H1 (cell line): ENCODE measurements around the gene NUP58. TPM values are rescaled to one million over a fixed set of nuclear protein-coding genes. Genes with fewer than 3 reads are reported as not detected.
A peak's percentile ranks its signal among the peaks of the same experiment; 100 is the strongest.

ENCODE experiments used
- CTCF ChIA-PET: fragments of 300-600 bp; sonication (Branson Sonifier 250); formaldehyde crosslinking; loops from one replicate; lab custom pipeline; 2021; ENCODE audit not compliant: partially characterized antibody; lab: Charles Lee
- POLR2A ChIA-PET: fragments of 300-600 bp; sonication (Branson Sonifier 250); formaldehyde crosslinking; loops from one replicate; lab custom pipeline; 2021; ENCODE audit warnings: inconsistent platforms; ENCODE audit not compliant: partially characterized antibody; lab: Charles Lee
- DNase-seq, 2 experiments: peaks; one replicate each; pipeline versions ENCODE4 v3.0.0 to v3.0.0-alpha.2; 2010 to 2022; ENCODE audit warnings: low spot score in 2 of 2, low read depth in 1 of 2, mixed read lengths in 1 of 2
- FAIRE-seq: peaks from 2 replicates; lab custom pipeline; 2011; peaks lifted over from hg19 to GRCh38; lab: Jason Lieb, UNC
- H2AFZ ChIP-seq: 2 replicates; pipeline ENCODE4 v1.8.1; 2012; ENCODE audit warnings: low read length, inconsistent platforms
- H2AK5ac ChIP-seq: 2 replicates; pipeline ENCODE4 v1.6.1; 2013; ENCODE audit warnings: low read depth, low read length
- H2BK120ac ChIP-seq: replicated peaks from 2 replicates; pipeline ENCODE3; 2013; ENCODE audit warnings: low read depth, low read length, inconsistent platforms
- H2BK12ac ChIP-seq: 2 replicates; pipeline ENCODE4 v1.6.1; 2013; ENCODE audit warnings: low read depth, low read length
- H2BK15ac ChIP-seq: 2 replicates; pipeline ENCODE4 v1.6.1; 2013; ENCODE audit warnings: low read length
- H2BK20ac ChIP-seq: 2 replicates; pipeline ENCODE4 v1.6.1; 2013; ENCODE audit warnings: low read length
- H2BK5ac ChIP-seq: 2 replicates; pipeline ENCODE4 v1.6.1; 2013; ENCODE audit warnings: low read depth, low read length
- H3K14ac ChIP-seq: 2 replicates; pipeline ENCODE4 v1.6.1; 2013; ENCODE audit warnings: inconsistent platforms; ENCODE audit not compliant: insufficient read length
- H3K18ac ChIP-seq: 2 replicates; pipeline ENCODE4 v1.6.1; 2013; ENCODE audit warnings: low read length; ENCODE audit errors: extremely low read depth
- H3K23ac ChIP-seq: 2 replicates; pipeline ENCODE4 v1.6.1; 2013; ENCODE audit warnings: inconsistent platforms; ENCODE audit not compliant: insufficient read length
- H3K23me2 ChIP-seq: 2 replicates; pipeline ENCODE4 v1.6.1; 2013; ENCODE audit warnings: low read depth, low read length
- H3K27ac ChIP-seq: 2 replicates; pipeline ENCODE4 v1.6.1; 2011; ENCODE audit warnings: low read depth, low read length, inconsistent platforms
- H3K27me3 ChIP-seq, 4 experiments: replicated peaks in 1 of 4; 1 replicate in 1 of 4; 2 replicates in 3 of 4; pipeline versions ENCODE4 v1.6.1 to v1.8.1; 2011 to 2013; ENCODE audit warnings: low read length in 3 of 4, mild to moderate bottlenecking in 3 of 4, inconsistent platforms in 2 of 4, mixed read lengths in 2 of 4, moderate library complexity in 1 of 4; ENCODE audit not compliant: control insufficient read depth in 3 of 4, insufficient read depth in 3 of 4; ENCODE audit errors: extremely low read depth in 1 of 4
- H3K36me3 ChIP-seq, 4 experiments: 2 replicates each; pipeline versions ENCODE4 v1.6.1 to v1.8.1; 2011 to 2013; ENCODE audit warnings: mild to moderate bottlenecking in 4 of 4, low read length in 3 of 4, moderate library complexity in 2 of 4, control low read depth in 1 of 4, inconsistent platforms in 1 of 4; ENCODE audit not compliant: insufficient read depth in 4 of 4, control insufficient read depth in 2 of 4
- H3K4ac ChIP-seq: replicated peaks from 2 replicates; pipeline ENCODE3; 2013; ENCODE audit warnings: low read length, low read depth, mixed read lengths, inconsistent platforms; ENCODE audit not compliant: insufficient read length
- H3K4me1 ChIP-seq, 4 experiments: replicated peaks in 1 of 4; 1 replicate in 1 of 4; 2 replicates in 3 of 4; pipeline versions ENCODE4 v1.6.1 to v1.8.1; 2011 to 2013; ENCODE audit warnings: low read length in 3 of 4, inconsistent platforms in 2 of 4, mixed read lengths in 1 of 4; ENCODE audit not compliant: insufficient read depth in 4 of 4, control insufficient read depth in 3 of 4
- H3K4me2 ChIP-seq, 2 experiments: 2 replicates each; pipeline versions ENCODE4 v1.6.1 to v1.8.1; 2011 to 2013; ENCODE audit warnings: low read depth in 2 of 2, low read length in 2 of 2, control low read depth in 1 of 2, inconsistent platforms in 1 of 2, mild to moderate bottlenecking in 1 of 2; ENCODE audit not compliant: insufficient read depth in 1 of 2
- H3K4me3 ChIP-seq, 4 experiments: fragments of 200-600, 300-600 bp in 1 of 4; sonication (generic), shearing (Covaris generic), sonication (Bioruptor Twin) in 1 of 4; 2 replicates each; pipeline versions ENCODE4 v1.5.1 to v1.8.1; 2011 to 2016; ENCODE audit warnings: low read length in 4 of 4, low read depth in 3 of 4, control low read depth in 2 of 4, inconsistent platforms in 2 of 4, mild to moderate bottlenecking in 2 of 4, mixed read lengths in 1 of 4, moderate library complexity in 1 of 4; ENCODE audit not compliant: insufficient read depth in 2 of 4; ENCODE audit errors: extremely low read depth in 1 of 4
- H3K56ac ChIP-seq: replicated peaks from 2 replicates; pipeline ENCODE3; 2013; ENCODE audit warnings: low read depth, mild to moderate bottlenecking, mixed read lengths, low read length, inconsistent platforms; ENCODE audit not compliant: insufficient read length
- H3K79me1 ChIP-seq: 2 replicates; pipeline ENCODE4 v1.6.1; 2013; ENCODE audit warnings: low read depth, low read length, control low read depth
- H3K79me2 ChIP-seq, 2 experiments: 2 replicates each; pipeline versions ENCODE4 v1.6.1 to v1.8.1; 2012 to 2013; ENCODE audit warnings: low read length in 2 of 2, mild to moderate bottlenecking in 2 of 2, inconsistent platforms in 1 of 2; ENCODE audit not compliant: insufficient read depth in 2 of 2, control insufficient read depth in 1 of 2
- H3K9ac ChIP-seq, 4 experiments: replicated peaks in 1 of 4; 1 replicate in 1 of 4; 2 replicates in 3 of 4; pipeline versions ENCODE4 v1.6.1 to v1.8.1; 2011 to 2013; ENCODE audit warnings: low read depth in 3 of 4, low read length in 3 of 4, control low read depth in 2 of 4, mild to moderate bottlenecking in 2 of 4, moderate library complexity in 2 of 4, inconsistent platforms in 1 of 4; ENCODE audit errors: extremely low read depth in 1 of 4
- H3K9me3 ChIP-seq, 2 experiments: 2 replicates each; pipeline versions ENCODE4 v1.6.1 to v1.8.1; 2012 to 2013; ENCODE audit warnings: mild to moderate bottlenecking in 2 of 2, moderate library complexity in 2 of 2, control low read depth in 1 of 2, inconsistent platforms in 1 of 2, low read depth in 1 of 2, low read length in 1 of 2, mixed read lengths in 1 of 2; ENCODE audit not compliant: insufficient read depth in 2 of 2
- H4K20me1 ChIP-seq, 2 experiments: replicated peaks in 1 of 2; 2 replicates each; pipeline versions ENCODE3 to v1.8.1; 2011 to 2013; ENCODE audit warnings: inconsistent platforms in 2 of 2, low read length in 2 of 2, mild to moderate bottlenecking in 1 of 2; ENCODE audit not compliant: insufficient read depth in 2 of 2, control insufficient read depth in 1 of 2
- H4K5ac ChIP-seq: 2 replicates; pipeline ENCODE4 v1.6.1; 2013; ENCODE audit warnings: low read length, low read depth, mixed read lengths, inconsistent platforms; ENCODE audit not compliant: insufficient read length
- H4K8ac ChIP-seq: 2 replicates; pipeline ENCODE4 v1.8.0; 2013; ENCODE audit warnings: mild to moderate bottlenecking, moderate library complexity, low read length, inconsistent platforms; ENCODE audit not compliant: insufficient read depth; ENCODE audit errors: extremely low read depth
- H4K91ac ChIP-seq: replicated peaks from 2 replicates; pipeline ENCODE3; 2013; ENCODE audit warnings: low read length, mixed read lengths, inconsistent platforms; ENCODE audit not compliant: insufficient read length
- BACH1 ChIP-seq: IDR thresholded peaks from 2 replicates; pipeline ENCODE4 v1.6.1; 2012; ENCODE audit warnings: low read length, improper control_type of control experiment
- CBX8 ChIP-seq: fragments of 300-800, 300-1000 bp; sonication (generic); IDR thresholded peaks from 2 replicates; pipeline ENCODE4 v1.7.1; 2016; ENCODE audit warnings: low read depth, low read length, borderline replicate concordance
- EGR1 ChIP-seq: IDR thresholded peaks from 2 replicates; pipeline ENCODE4 v1.6.1; 2011; ENCODE audit warnings: low read depth, low read length, borderline replicate concordance
- POU5F1 ChIP-seq: IDR thresholded peaks from 2 replicates; pipeline ENCODE4 v1.6.1; 2011; ENCODE audit warnings: low read depth, mild to moderate bottlenecking, low read length, moderate library complexity
- SRF ChIP-seq: IDR thresholded peaks from 2 replicates; pipeline ENCODE4 v1.6.1; 2011; ENCODE audit warnings: mild to moderate bottlenecking, low read depth, low read length, moderate library complexity
- WGBS, 2 experiments: shearing (Covaris generic) in 1 of 2; methylation state at CpG; one replicate each; pipeline versions ENCODE4 v1.1.6 to v1.1.7; 2013 to 2015; ENCODE audit warnings: low lambda C conversion rate in 2 of 2, mixed read lengths in 2 of 2, inconsistent platforms in 1 of 2, low coverage in 1 of 2, missing lambda C conversion rate in 1 of 2; ENCODE audit not compliant: insufficient replicate concordance in 2 of 2, insufficient coverage in 1 of 2, insufficient read length in 1 of 2; ENCODE audit errors: extremely low coverage in 1 of 2, missing lambda C conversion rate in 1 of 2; 5-methylcytosine and 5-hydroxymethylcytosine counted together
- polyA plus RNA-seq, 7 experiments: library from polyadenylated mRNA; depleted of rRNA in 3 of 7; stranded (reverse) in 5 of 7; unstranded in 2 of 7; fragments of >200 nt in 5 of 7; fragments of 200-250 nt in 2 of 7; gene quantifications; 1 replicate in 5 of 7; 2 replicates in 1 of 7; 4 replicates in 1 of 7; pipeline versions ENCODE4 v1.2.1 to v1.2.3, GENCODE V29; 2011 to 2013; ENCODE audit warnings: missing spikeins in 2 of 7, mixed read lengths in 2 of 7
- total RNA-seq: library from RNA; stranded (reverse); fragmentation: NEBNext Ultra II Directional; extraction: Animal tissue kit (Norgen Biotek cat#: 25700); gene quantifications from 2 replicates; pipeline ENCODE4 v1.2.1, GENCODE V29; 2021

The NUP58 gene
- total and polyA plus RNA-seq, 2 of the 8 experiments (the other 6 are each of a cell fraction or from before 2014, with no cell fraction given), result 35.0 to 53.8 TPM

DNA sequence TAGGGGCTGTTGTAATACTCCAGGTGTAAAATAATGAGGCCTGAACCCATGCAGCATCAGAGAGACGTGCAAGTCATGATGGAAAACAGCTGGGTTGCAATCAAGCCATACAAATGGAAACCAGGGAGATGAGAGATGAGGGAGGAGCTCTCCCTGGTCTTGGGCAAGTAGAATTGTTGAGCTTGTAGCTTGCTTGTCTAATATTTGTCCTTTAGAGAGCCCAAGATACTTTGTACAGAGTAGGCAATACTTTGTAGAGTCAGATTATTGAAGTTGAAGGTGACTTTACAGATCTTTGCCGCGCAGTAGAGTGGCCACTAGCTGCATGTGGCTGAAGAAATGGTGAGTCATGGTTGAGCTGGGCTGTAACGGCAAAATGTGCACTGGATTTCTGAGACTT lies 78.7 kb downstream of the NUP58 start:
- Histone ChIP-seq H2BK12ac (no peak overlapping the region), H2BK120ac (no peak overlapping the region), H4K8ac (no peak overlapping the region), H3K4me2 (no peak overlapping the region), H3K9ac (no peak overlapping the region), H3K4ac (no peak overlapping the region), H3K18ac (no peak overlapping the region), H3K4me3 (no peak overlapping the region), H3K4me1 (peaks cover under 1 to 5% (median 2%) of the 10 kb centered on the region in 4 experiments; a peak in 4 of 7 replicates), H3K79me2 (no peaks in the 10 kb centered on the region), H3K27me3 (no peaks in the 10 kb centered on the region), H2BK15ac (no peak overlapping the region), H2AK5ac (no peak overlapping the region), H3K36me3 (no peaks in the 10 kb centered on the region), H3K56ac (no peak overlapping the region), H2BK20ac (no peak overlapping the region), H3K14ac (no peak overlapping the region), H3K27ac (no peak overlapping the region), H4K91ac (no peak overlapping the region), H2BK5ac (no peak overlapping the region), H3K23ac (no peak overlapping the region), H2AFZ (0 out of 2 replicates have a peak overlapping the region, but pooled peaks have one; percentile 6), H3K79me1 (no peaks in the 10 kb centered on the region), H3K23me2 (no peaks in the 10 kb centered on the region), H3K9me3 (no peaks in the 10 kb centered on the region), H4K20me1 (no peaks in the 10 kb centered on the region), H4K5ac (no peak overlapping the region)
- WGBS, 2 experiments, result 85% methylated on average over 4 of the region's 4 CpGs; no CpG with 5 or more reads in 1 of the 2 experiments
- no peak for TF ChIP-seq SRF
- TF ChIP-seq BACH1, result peak; percentile 27; the same call in 1 of the 2 replicates
- TF ChIP-seq EGR1, result no peak
- TF ChIP-seq POU5F1, result no peak
- no peak for TF ChIP-seq CBX8
- no peak for FAIRE-seq
- CTCF ChIA-PET, result interaction anchor here (0.6 to 0.7 kb wide), 2 partner anchors 12 to 130 kb away, joined by 3 read pairs; no protein-coding TSS in a partner anchor
- no peak for DNase-seq
- POLR2A ChIA-PET, result no interaction called here
